ENCODE results near the gene CACNA1S.

DNA sequence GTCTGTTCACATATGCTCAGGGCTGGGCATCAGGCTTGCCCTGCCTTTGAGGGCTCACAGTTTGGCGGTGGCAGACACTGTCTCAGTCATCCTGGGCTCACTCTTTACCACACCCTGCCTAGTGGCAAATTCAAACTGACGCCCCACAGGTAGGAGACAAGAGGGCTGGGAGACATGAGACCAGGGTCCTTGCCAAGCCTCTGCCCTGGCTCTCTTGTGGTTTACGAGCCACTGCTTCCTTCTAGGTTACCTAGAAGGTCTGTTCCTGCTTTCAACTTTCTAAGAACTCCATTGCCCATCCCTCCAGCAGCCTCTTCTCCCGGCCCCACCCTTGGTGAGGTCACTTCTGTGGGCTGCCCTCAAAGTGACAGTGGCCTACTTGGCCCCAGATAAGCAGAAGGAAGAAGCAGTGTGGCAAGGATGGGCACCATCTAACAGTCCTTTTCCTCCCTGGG is 99.2 kb downstream of the CACNA1S start:
- TF ChIP-seq CTCF (IDR thresholded peaks at IDR 0.05; ENCODE audit: low read length) (no peak), EZH2 (IDR thresholded peaks at IDR 0.05; ENCODE audit: borderline replicate concordance, low read length) (no peak)
